HUES64 (cell line): ENCODE results near the gene ZNF827.

Experiments
- H3K27ac ChIP-seq: 2 replicates; pipeline ENCODE4 v1.7.0; 2013; ENCODE audit warnings: low read depth, low read length, inconsistent platforms
- H3K27me3 ChIP-seq: 2 replicates; pipeline ENCODE4 v1.6.1; 2013; ENCODE audit warnings: mild to moderate bottlenecking, low read length; ENCODE audit not compliant: insufficient read depth
- H3K36me3 ChIP-seq: 2 replicates; pipeline ENCODE4 v1.6.1; 2013; ENCODE audit warnings: mild to moderate bottlenecking, low read length; ENCODE audit not compliant: insufficient read depth
- H3K4me1 ChIP-seq: 2 replicates; pipeline ENCODE4 v1.6.1; 2013; ENCODE audit warnings: mild to moderate bottlenecking, low read length, moderate library complexity; ENCODE audit not compliant: insufficient read depth
- H3K4me3 ChIP-seq: 2 replicates; pipeline ENCODE4 v1.5.1; 2013; ENCODE audit warnings: mild to moderate bottlenecking, low read length, moderate library complexity
- H3K9ac ChIP-seq: 2 replicates; pipeline ENCODE4 v1.6.1; 2013; ENCODE audit warnings: mild to moderate bottlenecking, low read depth, low read length
- H3K9me3 ChIP-seq: 2 replicates; pipeline ENCODE4 v1.6.1; 2013; ENCODE audit warnings: low read depth, low read length; ENCODE audit not compliant: insufficient read depth
- WGBS: fragments of 150-250, 120-280 bp; methylation state at CpG from one replicate; pipeline ENCODE4 v1.1.7; 2013; ENCODE audit warnings: missing lambda C conversion rate; 5-methylcytosine and 5-hydroxymethylcytosine counted together

ZNF827 gene

GRCh38 chr4:145772347-145772746, 166.3 kb downstream of the ZNF827 start:
- 92% methylated on average over 2 of the region's 2 CpGs for WGBS
- Histone ChIP-seq H3K4me3 (no peak overlapping the region), H3K4me1 (no peaks in the 10 kb centered on the region), H3K36me3 (peaks cover 84% of the 10 kb centered on the region), H3K27me3 (no peaks in the 10 kb centered on the region), H3K9me3 (no peaks in the 10 kb centered on the region), H3K9ac (no peak overlapping the region), H3K27ac (no peak overlapping the region)

- WGBS, result 91% methylated on average over 3 of the region's 4 CpGs
- no peak overlapping the region for H3K4me3 ChIP-seq
- peaks cover 79% of the 10 kb centered on the region for H3K36me3 ChIP-seq
Observed at GRCh38 chr4:145770124-145770523, 168.5 kb downstream of the ZNF827 start.

GRCh38 chr4:145769450-145770037, 169.1 kb downstream of the ZNF827 start:
- Histone ChIP-seq H3K9me3 (no peaks in the 10 kb centered on the region), H3K9ac (no peak overlapping the region), H3K4me1 (no peaks in the 10 kb centered on the region), H3K27ac (no peak overlapping the region), H3K4me3 (no peak overlapping the region), H3K27me3 (no peaks in the 10 kb centered on the region), H3K36me3 (peaks cover 79% of the 10 kb centered on the region)
- WGBS, result 95% methylated on average over 2 of the region's 2 CpGs

More at GRCh38 chr4:145770124-145770523, 168.5 kb downstream of the ZNF827 start:
- H3K4me1 ChIP-seq, result no peaks in the 10 kb centered on the region
- H3K9ac ChIP-seq, result no peak overlapping the region
- H3K9me3 ChIP-seq, result no peaks in the 10 kb centered on the region
- no peaks in the 10 kb centered on the region for H3K27me3 ChIP-seq
- H3K27ac ChIP-seq, result no peak overlapping the region

- WGBS, result 93% methylated on average over 5 of the region's 5 CpGs
- H3K4me1 ChIP-seq, result no peaks in the 10 kb centered on the region
- no peak overlapping the region for H3K4me3 ChIP-seq
- no peaks in the 10 kb centered on the region for H3K27me3 ChIP-seq
- peaks cover 74% of the 10 kb centered on the region for H3K36me3 ChIP-seq
- H3K9ac ChIP-seq, result no peak overlapping the region
- H3K27ac ChIP-seq, result no peak overlapping the region
- no peaks in the 10 kb centered on the region for H3K9me3 ChIP-seq
Observed at GRCh38 chr4:145766273-145766672, 172.3 kb downstream of the ZNF827 start.

GRCh38 chr4:145763399-145763798, 175.2 kb downstream of the ZNF827 start:
- WGBS, result 96% methylated on average over 4 of the region's 4 CpGs
- Histone ChIP-seq H3K9ac (no peak overlapping the region), H3K4me1 (no peaks in the 10 kb centered on the region), H3K4me3 (no peak overlapping the region), H3K36me3 (peaks cover 78% of the 10 kb centered on the region), H3K9me3 (no peaks in the 10 kb centered on the region), H3K27me3 (no peaks in the 10 kb centered on the region), H3K27ac (no peak overlapping the region)

- Histone ChIP-seq H3K4me3 (no peak overlapping the region), H3K9ac (no peak overlapping the region), H3K36me3 (peaks cover 74% of the 10 kb centered on the region), H3K27ac (no peak overlapping the region), H3K9me3 (no peaks in the 10 kb centered on the region), H3K27me3 (no peaks in the 10 kb centered on the region), H3K4me1 (no peaks in the 10 kb centered on the region)
- 95% methylated on average over 8 of the region's 8 CpGs for WGBS
Observed at GRCh38 chr4:145762719-145763118, 175.9 kb downstream of the ZNF827 start.

GRCh38 chr4:145760961-145761929, 177.4 kb downstream of the ZNF827 start:
- Histone ChIP-seq H3K9me3 (no peaks in the 10 kb centered on the region), H3K4me1 (no peaks in the 10 kb centered on the region), H3K27me3 (no peaks in the 10 kb centered on the region), H3K9ac (no peak overlapping the region), H3K27ac (no peak overlapping the region), H3K4me3 (no peak overlapping the region), H3K36me3 (peaks cover 66% of the 10 kb centered on the region)
- WGBS, result 95% methylated on average over 49 of the region's 49 CpGs

GRCh38 chr4:145760176-145760575, 178.4 kb downstream of the ZNF827 start:
- H3K9me3 ChIP-seq, result no peaks in the 10 kb centered on the region
- 93% methylated on average over 8 of the region's 8 CpGs for WGBS
- H3K27ac ChIP-seq, result no peak overlapping the region
- no peaks in the 10 kb centered on the region for H3K27me3 ChIP-seq
- no peak overlapping the region for H3K9ac ChIP-seq
- no peak overlapping the region for H3K4me3 ChIP-seq
- no peaks in the 10 kb centered on the region for H3K4me1 ChIP-seq
- H3K36me3 ChIP-seq, result peaks cover 55% of the 10 kb centered on the region

- H3K9ac ChIP-seq, result no peak overlapping the region
- WGBS, result 100% methylated on average over 1 of the region's 1 CpG
- no peaks in the 10 kb centered on the region for H3K4me1 ChIP-seq
- H3K4me3 ChIP-seq, result no peak overlapping the region
- H3K36me3 ChIP-seq, result peaks cover 27% of the 10 kb centered on the region
- no peaks in the 10 kb centered on the region for H3K9me3 ChIP-seq
- H3K27ac ChIP-seq, result no peak overlapping the region
- H3K27me3 ChIP-seq, result no peaks in the 10 kb centered on the region
Observed at GRCh38 chr4:145757188-145757587, 181.4 kb downstream of the ZNF827 start.

GRCh38 chr4:145756244-145756643, 182.4 kb downstream of the ZNF827 start:
- Histone ChIP-seq H3K4me3 (no peak overlapping the region), H3K9ac (no peak overlapping the region), H3K4me1 (no peaks in the 10 kb centered on the region), H3K9me3 (no peaks in the 10 kb centered on the region), H3K36me3 (peaks cover 21% of the 10 kb centered on the region), H3K27ac (no peak overlapping the region), H3K27me3 (no peaks in the 10 kb centered on the region)
- 98% methylated on average over 1 of the region's 1 CpG for WGBS

GRCh38 chr4:145755802-145756201, 182.8 kb downstream of the ZNF827 start:
- WGBS, result 93% methylated on average over 2 of the region's 2 CpGs
- Histone ChIP-seq H3K4me1 (no peaks in the 10 kb centered on the region), H3K27ac (no peak overlapping the region), H3K27me3 (no peaks in the 10 kb centered on the region), H3K36me3 (peaks cover 16% of the 10 kb centered on the region), H3K9me3 (no peaks in the 10 kb centered on the region), H3K9ac (no peak overlapping the region), H3K4me3 (no peak overlapping the region)
